K562 (cell line): ENCODE measurements around the gene CPT1C.

Source experiments
- ETV6 ChIP-seq, 3 experiments: fragments of 150-350 bp in 1 of 3; sonication (generic) in 1 of 3; formaldehyde crosslinking in 1 of 3; IDR thresholded peaks; 2 replicates each; pipeline versions ENCODE4 v1.6.1 to v1.8.0; 2014 to 2022; ENCODE audit warnings: borderline replicate concordance in 2 of 3, low read depth in 2 of 3, antibody characterized with exemption in 1 of 3, low read length in 1 of 3, mild to moderate bottlenecking in 1 of 3, missing genetic modification reagents in 1 of 3
- PHF20 ChIP-seq: fragments of 450-650 bp; IDR thresholded peaks from 2 replicates; pipeline ENCODE4 v1.6.1; 2018; ENCODE audit not compliant: partially characterized antibody
- TCF7 ChIP-seq: sonication (generic); IDR thresholded peaks from 2 replicates; pipeline ENCODE4 v1.6.1; 2016; ENCODE audit warnings: antibody characterized with exemption, borderline replicate concordance
- U2AF2 ChIP-seq: fragments of 200-400 bp; formaldehyde crosslinking; optimal IDR thresholded peaks from 2 replicates; pipeline ENCODE3; 2017; ENCODE audit warnings: low read depth, mild to moderate bottlenecking, low read length
- TF ChIP-seq, protein P1 (sequence below), 3 experiments: IDR thresholded peaks in 2 of 3; conservative IDR thresholded peaks in 1 of 3; 2 replicates each; pipeline ENCODE4 v1.5.1; 2011 to 2012; ENCODE audit warnings: low read length in 3 of 3, mild to moderate bottlenecking in 3 of 3, control low read depth in 2 of 3, improper control_type of control experiment in 1 of 3, inconsistent platforms in 1 of 3, low read depth in 1 of 3, mixed read lengths in 1 of 3, moderate library complexity in 1 of 3; ENCODE audit not compliant: insufficient read depth in 2 of 3

DNA sequence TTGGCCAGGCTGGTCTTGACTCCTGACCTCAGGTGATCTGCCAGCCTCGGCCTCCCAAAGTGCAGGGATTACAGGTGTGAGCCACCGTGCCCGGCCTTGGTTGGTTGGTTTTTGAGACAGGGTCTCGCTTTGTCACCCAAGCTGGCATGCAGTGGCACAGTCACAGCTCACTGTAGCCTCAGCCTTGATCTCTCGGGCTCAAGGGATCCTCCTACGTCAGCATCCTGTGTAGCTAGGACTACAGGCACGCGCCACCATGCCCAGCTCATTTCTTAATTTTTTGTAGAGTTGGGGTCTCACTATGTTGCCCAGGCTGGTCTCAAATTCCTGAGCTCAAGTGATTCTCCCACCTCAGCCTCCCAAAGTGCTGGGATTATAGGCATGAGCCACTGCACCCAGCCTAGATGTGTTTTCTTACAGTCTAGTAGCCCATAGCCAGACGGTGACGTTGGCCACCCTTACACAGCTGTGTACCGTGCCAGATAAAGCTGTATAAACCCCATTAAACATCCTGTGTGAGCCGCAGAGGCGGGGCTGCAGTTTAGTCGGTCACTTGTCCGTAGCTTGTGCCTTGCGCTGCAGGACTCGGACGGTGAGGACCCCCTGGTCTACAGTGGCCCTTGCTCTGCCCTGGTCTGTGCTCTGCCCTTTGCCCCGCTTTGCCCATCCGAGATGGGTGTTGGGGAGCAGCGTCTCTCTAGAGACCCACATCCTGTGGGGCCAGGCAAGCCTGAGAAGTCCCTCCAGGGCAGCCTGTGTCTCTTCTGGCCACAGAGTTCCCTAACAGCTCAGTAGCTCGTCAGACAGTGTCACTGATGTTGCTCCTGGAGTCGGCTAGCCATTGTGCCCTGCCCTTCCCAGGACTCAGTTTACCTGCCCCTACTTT lies 35.1 kb upstream of the CPT1C start:
- TF ChIP-seq, protein P1, sequence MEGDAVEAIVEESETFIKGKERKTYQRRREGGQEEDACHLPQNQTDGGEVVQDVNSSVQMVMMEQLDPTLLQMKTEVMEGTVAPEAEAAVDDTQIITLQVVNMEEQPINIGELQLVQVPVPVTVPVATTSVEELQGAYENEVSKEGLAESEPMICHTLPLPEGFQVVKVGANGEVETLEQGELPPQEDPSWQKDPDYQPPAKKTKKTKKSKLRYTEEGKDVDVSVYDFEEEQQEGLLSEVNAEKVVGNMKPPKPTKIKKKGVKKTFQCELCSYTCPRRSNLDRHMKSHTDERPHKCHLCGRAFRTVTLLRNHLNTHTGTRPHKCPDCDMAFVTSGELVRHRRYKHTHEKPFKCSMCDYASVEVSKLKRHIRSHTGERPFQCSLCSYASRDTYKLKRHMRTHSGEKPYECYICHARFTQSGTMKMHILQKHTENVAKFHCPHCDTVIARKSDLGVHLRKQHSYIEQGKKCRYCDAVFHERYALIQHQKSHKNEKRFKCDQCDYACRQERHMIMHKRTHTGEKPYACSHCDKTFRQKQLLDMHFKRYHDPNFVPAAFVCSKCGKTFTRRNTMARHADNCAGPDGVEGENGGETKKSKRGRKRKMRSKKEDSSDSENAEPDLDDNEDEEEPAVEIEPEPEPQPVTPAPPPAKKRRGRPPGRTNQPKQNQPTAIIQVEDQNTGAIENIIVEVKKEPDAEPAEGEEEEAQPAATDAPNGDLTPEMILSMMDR (IDR thresholded peaks at IDR 0.05 in 2 of 3, conservative IDR thresholded peaks at IDR 0.05 in 1 of 3; ENCODE audit: insufficient read depth in 2 of 3, low read depth in 1 of 3, low read length in 3 of 3) = no peak
- no peak for TF ChIP-seq ETV6 (IDR thresholded peaks at IDR 0.05; ENCODE audit: borderline replicate concordance in 1 of 2, low read depth in 2 of 2, low read length in 1 of 2)
- TF ChIP-seq ETV6 (CRISPR knock-in tag; IDR thresholded peaks at IDR 0.05; ENCODE audit: borderline replicate concordance) = no peak
- TF ChIP-seq PHF20 = no peak
- TF ChIP-seq TCF7 = no peak
- TF ChIP-seq U2AF2 = no peak
